ENCODE data around the gene TNNI3K. TPM values are rescaled to one million over a fixed set of nuclear protein-coding genes. Genes with fewer than 3 reads are reported as not detected.

The TNNI3K gene
- total RNA-seq, 2 experiments from 2014 or later: 0.37 to 0.59 TPM

DNA sequence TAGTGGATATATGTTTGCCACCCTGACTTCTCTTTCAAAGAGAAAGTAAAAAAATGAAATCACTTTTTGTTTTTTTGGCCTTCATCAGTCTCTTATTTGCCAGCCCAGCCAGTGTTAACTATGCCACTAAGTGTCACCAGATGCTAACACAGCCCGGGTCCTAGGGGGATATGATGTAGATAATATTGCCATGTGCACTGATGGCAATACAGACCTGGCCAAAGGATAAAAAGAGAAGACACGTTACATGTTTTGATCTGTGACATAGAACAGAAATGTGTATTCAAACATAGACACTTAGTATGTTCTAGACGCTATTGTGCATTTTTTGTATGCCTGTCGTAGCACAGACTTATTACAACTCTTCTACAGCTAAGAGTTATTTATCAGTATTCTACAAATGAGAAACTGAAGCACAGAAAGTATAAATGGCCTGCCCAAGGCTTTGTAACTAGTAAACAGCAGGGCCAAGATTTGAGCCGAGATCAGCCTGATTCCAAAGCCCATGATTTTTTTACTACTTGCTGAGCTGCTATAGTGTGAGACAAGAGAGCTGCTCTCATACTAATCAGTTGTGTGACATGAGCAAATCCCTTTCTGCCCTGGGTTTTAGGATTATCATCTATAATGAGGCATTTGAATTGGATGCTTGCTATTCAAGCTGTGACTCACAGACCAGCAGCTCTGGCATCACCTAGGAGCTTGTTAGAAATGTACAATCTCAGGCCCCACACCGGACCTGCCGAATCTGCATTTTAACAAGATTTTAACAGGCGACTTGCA lies 270.9 kb downstream of the TNNI3K start:
- Mint-ChIP-seq H3K4me1 (no peaks in the 10 kb centered on the region), H3K4me3 (no peak overlapping the region), H3K36me3 (ENCODE audit: low read depth) (no peaks in the 10 kb centered on the region), H3K27ac (no peak overlapping the region), H3K27me3 (peaks cover 5% of the 10 kb centered on the region), H3K9me3 (ENCODE audit: low read depth) (no peaks in the 10 kb centered on the region)
- POLR2A ChIA-PET: interaction anchor here (0.5 kb wide), 1 partner anchor 1225 kb away, joined by 3 read pairs; no protein-coding TSS in a partner anchor
- CTCF ChIA-PET: interaction anchor here (0.7 to 1.1 kb wide), 3 partner anchors 19 to 183 kb away, joined by 3 read pairs; no protein-coding TSS in a partner anchor
- intact Hi-C loops (cut with DNase I, micrococcal nuclease): loop anchor here in 1 of 2 experiments (10.0 kb wide), 1 partner anchor 179 kb away; no protein-coding TSS in a partner anchor
- no peak for ATAC-seq
- no peak for DNase-seq

DNA sequence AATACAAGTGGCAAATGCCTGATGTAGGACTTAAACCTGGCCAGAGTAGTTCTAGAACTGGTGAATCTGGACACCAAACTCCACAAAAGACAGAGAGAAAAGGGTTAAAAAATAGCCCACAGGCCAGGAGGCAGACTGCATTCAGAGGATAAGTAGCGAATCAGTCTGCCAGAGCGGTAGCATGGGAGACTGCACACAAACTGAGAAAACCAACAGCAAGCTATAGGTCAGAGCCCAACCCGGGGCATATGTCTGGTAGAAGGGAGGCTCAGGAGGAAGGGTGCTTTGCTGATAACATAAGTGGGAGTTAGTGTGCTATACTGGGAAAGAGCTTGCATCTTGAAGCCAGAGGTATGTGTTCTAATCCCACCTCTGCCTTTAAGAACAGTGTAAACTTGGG lies 273.3 kb downstream of the TNNI3K start:
- Mint-ChIP-seq H3K27me3 (peaks cover 6% of the 10 kb centered on the region), H3K4me3 (no peak overlapping the region), H3K36me3 (ENCODE audit: low read depth) (no peaks in the 10 kb centered on the region), H3K4me1 (no peaks in the 10 kb centered on the region), H3K27ac (no peak overlapping the region), H3K9me3 (ENCODE audit: low read depth) (no peaks in the 10 kb centered on the region)
- ATAC-seq: no peak
- intact Hi-C loops (cut with DNase I, micrococcal nuclease): loop anchor here in 1 of 2 experiments (10.0 kb wide), 1 partner anchor 176 kb away; no protein-coding TSS in a partner anchor
- DNase-seq: no peak
- POLR2A ChIA-PET: no interaction called here
- CTCF ChIA-PET: no interaction called here

DNA sequence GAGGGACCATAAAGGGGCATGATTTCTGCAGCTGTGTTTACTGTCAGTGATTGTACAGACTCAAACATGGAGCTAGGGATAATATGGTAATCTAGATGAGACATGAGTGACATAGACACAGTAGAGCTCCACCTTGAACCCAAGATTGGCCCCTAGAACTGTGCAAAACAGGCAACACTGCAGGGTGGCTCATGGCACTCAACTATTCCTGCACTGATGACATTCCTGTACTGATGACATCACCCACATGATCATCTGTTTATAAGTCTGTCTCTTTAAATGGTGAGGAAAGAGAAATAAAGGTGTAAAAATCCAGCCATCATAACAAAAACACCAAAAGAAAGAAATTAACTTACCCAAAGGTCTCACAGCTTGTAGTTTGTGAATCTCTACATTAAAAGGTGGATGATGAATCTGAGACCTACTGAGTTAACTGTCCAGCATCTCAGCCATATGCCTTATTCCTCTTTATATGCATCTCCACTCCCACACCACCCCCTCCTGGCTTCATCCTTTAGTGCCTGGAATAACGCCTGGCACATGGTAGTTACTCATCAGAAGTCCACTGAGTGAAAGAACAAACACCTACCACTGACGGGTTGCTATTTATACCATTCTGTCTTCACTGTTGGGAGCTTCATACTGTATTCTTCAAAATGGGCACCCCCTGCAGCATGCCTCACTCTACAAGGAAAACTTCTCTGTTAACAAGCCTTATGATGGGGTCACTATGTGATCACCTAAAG lies 277.2 kb downstream of the TNNI3K start, which contains the start of gene LRRC53:
LRRC53 (minus strand) TSS at position 442 of the 746 bp plus-strand sequence. CDS start 29,262 bp downstream, outside the sequence.
- intact Hi-C loops (cut with DNase I, micrococcal nuclease): no loop called here
- ChIA-PET POLR2A (no interaction called here), CTCF (interaction anchor here (2.3 kb wide), 1 partner anchor 9 kb away, joined by 9 read pairs; no protein-coding TSS in a partner anchor)
- ATAC-seq: no peak
- DNase-seq: no peak
- peaks cover 3% of the 10 kb centered on the region for H3K27me3 Mint-ChIP-seq
- H3K9me3 Mint-ChIP-seq (ENCODE audit: low read depth): no peaks in the 10 kb centered on the region
- no peak within 1 kb of the TSS for H3K27ac Mint-ChIP-seq
- no peaks in the 10 kb centered on the region for H3K36me3 Mint-ChIP-seq (ENCODE audit: low read depth)
- H3K4me3 Mint-ChIP-seq: no peak within 1 kb of the TSS
- H3K4me1 Mint-ChIP-seq: no peaks in the 10 kb centered on the region

DNA sequence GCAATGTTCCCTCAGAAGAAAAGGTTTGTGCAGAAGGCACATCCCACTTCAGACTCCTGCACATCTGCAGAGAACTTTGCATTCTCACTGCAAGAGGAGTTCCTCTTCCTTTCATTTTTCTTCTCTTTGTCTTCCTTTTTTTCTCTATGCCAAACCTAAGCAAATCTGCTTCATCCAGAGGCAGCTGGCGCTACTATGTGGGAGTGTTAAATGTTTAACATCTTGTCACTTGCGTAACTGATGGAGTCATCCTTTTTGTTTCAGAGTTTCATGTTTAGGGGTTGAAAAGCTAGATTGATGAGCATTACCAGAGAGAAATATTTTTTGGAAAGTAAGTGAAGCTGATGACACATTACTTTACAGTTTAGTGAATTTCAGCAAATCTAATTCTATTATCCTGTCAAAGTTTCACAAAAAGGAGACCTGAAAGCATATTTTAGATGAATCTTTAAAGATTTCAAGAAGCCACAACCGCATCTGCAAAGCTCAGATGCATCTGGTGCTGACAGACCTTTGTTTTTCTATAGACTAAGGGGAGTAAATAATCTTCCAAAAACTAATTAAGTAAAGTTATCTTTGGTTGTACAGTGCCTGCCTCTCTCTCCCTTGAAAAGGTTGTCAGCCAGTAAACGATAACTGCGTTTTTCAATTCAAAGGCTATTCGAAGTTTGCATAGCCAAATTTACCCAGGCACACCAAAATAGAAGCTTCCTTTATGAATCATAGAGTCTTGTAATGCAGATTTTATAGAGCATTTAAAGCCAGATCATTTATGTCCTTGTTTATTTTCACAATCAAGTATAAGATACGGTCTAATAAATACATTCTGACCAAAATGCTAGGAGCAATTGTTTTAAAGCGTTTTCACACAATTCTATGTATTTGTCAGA lies 278.5 kb downstream of the TNNI3K start:
- CTCF ChIA-PET: interaction anchor here (2.3 kb wide), 1 partner anchor 10 kb away, joined by 9 read pairs; no protein-coding TSS in a partner anchor
- ATAC-seq (no peak), DNase-seq (no peak)
- Mint-ChIP-seq H3K9me3 (ENCODE audit: low read depth) (no peaks in the 10 kb centered on the region), H3K4me3 (no peak overlapping the region), H3K36me3 (ENCODE audit: low read depth) (no peaks in the 10 kb centered on the region), H3K27ac (no peak overlapping the region), H3K27me3 (peaks cover 3% of the 10 kb centered on the region), H3K4me1 (no peaks in the 10 kb centered on the region)
- intact Hi-C loops (cut with DNase I, micrococcal nuclease): no loop called here
- POLR2A ChIA-PET: interaction anchor here (0.7 kb wide), 1 partner anchor 19 kb away, joined by 5 read pairs; no protein-coding TSS in a partner anchor

DNA sequence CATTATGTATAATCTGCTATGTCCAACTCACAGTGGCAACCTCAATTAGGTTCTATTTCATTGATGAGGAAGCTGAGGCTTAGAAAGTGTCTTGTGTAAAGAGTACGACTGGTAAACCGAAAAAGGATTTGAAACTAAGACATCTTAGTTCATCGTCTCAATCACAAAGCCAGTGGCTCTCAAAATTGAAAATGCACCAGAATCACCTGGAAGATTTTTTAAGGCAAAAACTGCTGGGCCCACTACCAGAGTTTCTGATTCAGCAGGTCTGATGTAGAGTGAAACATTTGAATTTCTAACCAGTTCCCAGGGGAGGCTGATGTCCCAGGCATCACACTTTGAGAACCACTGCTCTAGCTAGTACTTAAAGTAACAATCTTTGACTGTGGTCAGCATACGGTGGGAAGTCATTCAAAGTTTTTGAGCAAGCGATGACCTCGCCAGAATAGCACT lies 282.4 kb downstream of the TNNI3K start:
- DNase-seq: no peak
- POLR2A ChIA-PET: no interaction called here
- H3K4me1 Mint-ChIP-seq: no peaks in the 10 kb centered on the region
- no peak for ATAC-seq
- peaks cover 4% of the 10 kb centered on the region for H3K27me3 Mint-ChIP-seq
- no peak overlapping the region for H3K27ac Mint-ChIP-seq
- intact Hi-C loops (cut with DNase I, micrococcal nuclease): no loop called here
- H3K4me3 Mint-ChIP-seq: no peak overlapping the region
- CTCF ChIA-PET: no interaction called here
- no peaks in the 10 kb centered on the region for H3K9me3 Mint-ChIP-seq (ENCODE audit: low read depth)
- no peaks in the 10 kb centered on the region for H3K36me3 Mint-ChIP-seq (ENCODE audit: low read depth)

DNA sequence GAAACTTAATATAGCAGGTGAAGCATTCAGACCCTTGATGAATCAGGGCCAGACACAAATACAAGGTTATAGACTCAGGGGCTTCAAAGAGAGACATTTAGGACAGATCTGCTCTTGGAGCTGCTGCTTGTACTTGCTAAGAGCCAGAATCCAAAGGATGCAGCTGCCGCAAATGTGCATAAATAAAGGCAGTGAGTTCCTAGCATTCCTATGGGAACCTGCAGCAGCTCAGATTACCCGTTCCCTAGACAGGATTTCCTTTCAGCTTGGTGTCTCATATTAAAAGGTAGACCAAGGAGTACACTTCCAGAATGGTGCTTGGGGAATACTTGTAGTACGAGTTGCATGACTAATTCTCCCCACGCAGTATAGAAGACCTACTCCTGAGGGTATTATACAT lies 287.0 kb downstream of the TNNI3K start:
- Mint-ChIP-seq H3K27me3 (peaks cover 4% of the 10 kb centered on the region), H3K4me1 (no peaks in the 10 kb centered on the region), H3K27ac (no peak overlapping the region), H3K9me3 (ENCODE audit: low read depth) (no peaks in the 10 kb centered on the region), H3K4me3 (no peak overlapping the region), H3K36me3 (ENCODE audit: low read depth) (no peaks in the 10 kb centered on the region)
- intact Hi-C loops (cut with DNase I, micrococcal nuclease): no loop called here
- DNase-seq: no peak
- ChIA-PET POLR2A (no interaction called here), CTCF (no interaction called here)
- no peak for ATAC-seq

DNA sequence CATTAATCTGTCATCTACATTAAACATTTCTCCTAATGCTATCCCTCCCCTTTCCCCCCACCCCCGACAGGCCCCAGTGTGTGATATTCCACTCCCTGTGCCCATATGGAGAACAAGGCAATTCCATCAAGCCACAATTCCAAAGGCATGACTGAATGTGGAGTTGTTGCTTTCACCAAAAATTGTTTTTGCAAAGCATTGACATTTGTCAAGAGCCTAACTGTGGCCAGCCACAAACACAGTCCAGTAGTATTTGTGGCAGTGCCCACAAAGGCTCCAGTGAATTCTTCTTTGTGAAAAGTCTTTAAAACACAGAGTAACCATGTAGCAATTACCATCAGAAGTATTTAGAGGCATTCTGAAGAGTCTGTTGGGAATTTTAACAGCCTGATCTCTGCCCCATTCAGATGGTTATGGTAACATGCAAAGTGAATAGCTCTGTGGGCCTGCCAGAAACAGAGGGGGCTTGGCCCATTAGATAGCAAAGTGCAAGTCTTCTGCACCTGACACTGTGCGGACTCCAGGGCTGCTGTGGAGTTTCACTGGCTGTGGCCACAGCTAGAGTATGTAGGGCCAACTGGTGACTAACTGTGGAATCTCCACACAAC lies 288.8 kb downstream of the TNNI3K start:
- intact Hi-C loops (cut with DNase I, micrococcal nuclease): no loop called here
- no peak for ATAC-seq
- H3K36me3 Mint-ChIP-seq (ENCODE audit: low read depth): no peaks in the 10 kb centered on the region
- H3K9me3 Mint-ChIP-seq (ENCODE audit: low read depth): no peaks in the 10 kb centered on the region
- CTCF ChIA-PET: no interaction called here
- H3K4me1 Mint-ChIP-seq: no peaks in the 10 kb centered on the region
- DNase-seq: no peak
- no peak overlapping the region for H3K4me3 Mint-ChIP-seq
- H3K27ac Mint-ChIP-seq: no peak overlapping the region
- H3K27me3 Mint-ChIP-seq: peaks cover 4% of the 10 kb centered on the region
- POLR2A ChIA-PET: no interaction called here

DNA sequence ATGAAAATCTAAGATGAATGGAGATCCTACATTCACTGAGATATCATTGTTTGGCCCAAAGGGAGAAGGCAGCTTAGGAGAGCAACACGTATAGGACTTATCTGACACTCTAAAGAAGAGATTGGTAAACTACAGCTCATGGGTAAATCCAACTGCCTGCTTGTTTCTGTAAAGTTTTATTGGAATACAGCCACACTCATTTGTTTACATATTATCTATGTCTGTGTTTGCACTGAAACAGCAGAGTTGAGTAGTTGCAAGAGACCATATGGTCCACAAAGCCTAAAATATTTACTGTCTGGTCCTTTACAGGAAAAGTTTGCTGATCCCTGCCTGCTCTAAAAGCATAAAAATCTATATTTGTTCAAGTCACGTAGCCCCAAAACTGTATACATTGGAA lies 291.5 kb downstream of the TNNI3K start:
- intact Hi-C loops (cut with DNase I, micrococcal nuclease): no loop called here
- no peak overlapping the region for H3K4me3 Mint-ChIP-seq
- H3K4me1 Mint-ChIP-seq: no peaks in the 10 kb centered on the region
- no peak for ATAC-seq
- POLR2A ChIA-PET: no interaction called here
- peaks cover 4% of the 10 kb centered on the region for H3K27me3 Mint-ChIP-seq
- no peak for DNase-seq
- H3K36me3 Mint-ChIP-seq (ENCODE audit: low read depth): no peaks in the 10 kb centered on the region
- H3K9me3 Mint-ChIP-seq (ENCODE audit: low read depth): no peaks in the 10 kb centered on the region
- CTCF ChIA-PET: interaction anchor here (0.6 to 1.0 kb wide), 2 partner anchors 107 to 163 kb away, joined by 3 read pairs; no protein-coding TSS in a partner anchor
- H3K27ac Mint-ChIP-seq: no peak overlapping the region

DNA sequence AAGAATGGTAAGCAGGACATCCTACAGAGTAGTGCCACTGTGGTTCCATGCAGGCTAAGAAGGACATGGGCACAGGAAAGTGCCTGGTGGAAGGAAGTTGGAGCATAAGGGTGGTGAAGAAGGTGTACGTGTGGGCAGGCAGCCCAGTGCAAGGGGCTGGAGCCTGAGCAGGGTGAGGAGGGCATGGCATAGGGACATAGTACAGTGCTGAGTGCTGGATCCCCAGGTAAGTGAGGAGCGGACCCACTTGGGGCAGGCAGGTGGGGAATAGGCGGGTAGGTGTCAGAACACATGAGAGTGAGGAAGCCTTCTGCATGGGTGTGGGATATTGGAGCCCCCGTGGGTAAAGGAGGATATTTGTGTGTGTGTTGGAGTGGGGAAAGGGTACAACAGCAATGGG lies 292.9 kb downstream of the TNNI3K start:
- Mint-ChIP-seq H3K36me3 (ENCODE audit: low read depth) (no peaks in the 10 kb centered on the region), H3K9me3 (ENCODE audit: low read depth) (no peaks in the 10 kb centered on the region), H3K4me1 (no peaks in the 10 kb centered on the region), H3K27me3 (no peaks in the 10 kb centered on the region), H3K27ac (no peak overlapping the region), H3K4me3 (no peak overlapping the region)
- DNase-seq (no peak), ATAC-seq (no peak)
- ChIA-PET POLR2A (no interaction called here), CTCF (no interaction called here)
- intact Hi-C loops (cut with DNase I, micrococcal nuclease): no loop called here

DNA sequence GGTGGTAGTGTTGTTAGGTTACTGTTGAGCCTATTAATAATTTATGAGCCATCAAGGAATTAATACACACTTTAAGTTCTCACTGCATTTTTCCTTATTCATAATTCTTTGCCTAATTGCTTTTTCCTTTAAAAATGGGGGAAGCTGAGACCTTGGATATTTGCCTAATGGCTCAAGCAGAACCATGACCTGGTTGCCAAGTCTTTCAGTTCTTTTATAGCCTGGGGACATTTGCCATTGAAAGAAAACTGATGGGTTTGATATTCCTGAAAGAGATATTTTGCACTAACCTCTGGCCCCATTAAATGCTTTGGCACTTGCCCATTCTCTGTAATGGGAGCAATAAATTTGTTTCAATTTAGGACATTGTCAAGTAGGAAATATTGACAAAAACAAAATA lies 295.7 kb downstream of the TNNI3K start:
- no peak overlapping the region for H3K4me3 Mint-ChIP-seq
- CTCF ChIA-PET: interaction anchor here (0.6 kb wide), 1 partner anchor 44 kb away, joined by 3 read pairs; no protein-coding TSS in a partner anchor
- no peaks in the 10 kb centered on the region for H3K9me3 Mint-ChIP-seq (ENCODE audit: low read depth)
- intact Hi-C loops (cut with DNase I, micrococcal nuclease): no loop called here
- POLR2A ChIA-PET: interaction anchor here (0.7 kb wide), 1 partner anchor 71 kb away, joined by 3 read pairs; no protein-coding TSS in a partner anchor
- no peaks in the 10 kb centered on the region for H3K36me3 Mint-ChIP-seq (ENCODE audit: low read depth)
- H3K4me1 Mint-ChIP-seq: no peaks in the 10 kb centered on the region
- DNase-seq: no peak
- ATAC-seq: no peak
- no peaks in the 10 kb centered on the region for H3K27me3 Mint-ChIP-seq
- no peak overlapping the region for H3K27ac Mint-ChIP-seq

DNA sequence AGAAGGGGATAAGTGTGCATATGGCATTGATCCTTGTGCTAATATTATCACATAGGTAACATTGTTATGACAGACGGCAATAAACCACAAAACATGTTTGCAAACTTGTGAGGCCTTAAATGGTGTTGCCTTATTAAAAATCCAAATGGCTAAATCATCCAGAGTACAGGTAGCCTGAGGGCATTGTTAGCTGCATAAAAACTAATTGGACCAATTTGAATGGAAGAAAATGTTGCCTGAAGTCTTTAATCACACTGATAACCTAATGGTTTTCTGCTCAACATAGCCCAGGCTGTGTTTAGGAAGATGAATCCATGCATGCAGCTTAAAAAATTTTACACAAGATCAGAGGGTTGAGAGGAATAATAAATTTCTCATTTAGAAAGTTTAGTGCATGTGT lies 296.6 kb downstream of the TNNI3K start:
- intact Hi-C loops (cut with DNase I, micrococcal nuclease): no loop called here
- DNase-seq (no peak), ATAC-seq (no peak)
- Mint-ChIP-seq H3K4me3 (no peak overlapping the region), H3K9me3 (ENCODE audit: low read depth) (no peaks in the 10 kb centered on the region), H3K4me1 (no peaks in the 10 kb centered on the region), H3K27me3 (no peaks in the 10 kb centered on the region), H3K36me3 (ENCODE audit: low read depth) (no peaks in the 10 kb centered on the region), H3K27ac (no peak overlapping the region)
- ChIA-PET CTCF (no interaction called here), POLR2A (no interaction called here)
